PC-9 (cell line): ENCODE data around the gene SLC10A7. TPM values are rescaled to one million over a fixed set of nuclear protein-coding genes. Genes with fewer than 3 reads are reported as not detected.

ENCODE experiments used
- BruUV-seq: library from RNA; stranded (reverse); fragments of 400-500 nt; replicated peaks from 2 replicates; lab custom pipeline; 2021; lab: Mats Ljungman, UMichigan
- CTCF ChIA-PET: fragments of 300-600 bp; sonication (Branson Sonifier 250); formaldehyde crosslinking; loops from one replicate; lab custom pipeline; 2022; ENCODE audit warnings: antibody characterized with exemption; lab: Charles Lee
- POLR2A ChIA-PET: fragments of 300-600 bp; sonication (Branson Sonifier 250); formaldehyde crosslinking; loops from one replicate; lab custom pipeline; 2022; ENCODE audit warnings: antibody characterized with exemption; ENCODE audit not compliant: unreplicated experiment; lab: Charles Lee
- DNase-seq, 2 experiments: peaks; one replicate each; pipeline versions ENCODE4 v3.0.0 to v3.0.0-alpha.2; 2015 to 2022; ENCODE audit warnings: mixed read lengths in 1 of 2
- H2AFZ ChIP-seq: fragments of 200-600 bp; sonication (generic); 2 replicates; pipeline ENCODE4 v1.8.1; 2017; ENCODE audit warnings: antibody characterized with exemption
- H3F3A ChIP-seq: fragments of 200-600 bp; sonication (generic); 2 replicates; pipeline ENCODE4 v1.8.1; 2017; ENCODE audit warnings: antibody characterized with exemption, mild to moderate bottlenecking, low read depth; ENCODE audit not compliant: insufficient read depth
- H3K27ac ChIP-seq: fragments of 200-600 bp; sonication (generic); 2 replicates; pipeline ENCODE4 v1.6.1; 2016; ENCODE audit warnings: mixed run types
- H3K27me3 ChIP-seq: fragments of 200-600 bp; sonication (generic); 2 replicates; pipeline ENCODE4 v1.6.1; 2016; ENCODE audit warnings: low read depth, mixed run types; ENCODE audit not compliant: insufficient read depth
- H3K36me3 ChIP-seq: fragments of 200-600 bp; sonication (generic); 2 replicates; pipeline ENCODE4 v1.6.1; 2016; ENCODE audit warnings: low read depth, mixed run types
- H3K4me1 ChIP-seq: fragments of 200-600 bp; sonication (generic); replicated peaks from 2 replicates; pipeline ENCODE4 v1.6.1; 2016; ENCODE audit warnings: mixed run types; ENCODE audit not compliant: insufficient read depth
- H3K4me2 ChIP-seq: fragments of 200-600 bp; sonication (generic); 2 replicates; pipeline ENCODE4 v1.6.1; 2017; ENCODE audit warnings: mixed run types
- H3K4me3 ChIP-seq: fragments of 200-600 bp; sonication (generic); 2 replicates; pipeline ENCODE4 v1.6.1; 2016; ENCODE audit warnings: mixed run types
- H3K79me2 ChIP-seq: fragments of 200-600 bp; sonication (generic); 2 replicates; pipeline ENCODE4 v1.6.1; 2017; ENCODE audit warnings: low read depth, mixed run types
- H3K9me2 ChIP-seq: fragments of 200-600 bp; sonication (generic); 2 replicates; pipeline ENCODE4 v1.8.1; 2017; ENCODE audit warnings: mild to moderate bottlenecking; ENCODE audit not compliant: insufficient read depth
- H3K9me3 ChIP-seq: fragments of 200-600 bp; sonication (generic); 2 replicates; pipeline ENCODE4 v1.8.1; 2016; ENCODE audit warnings: low read depth; ENCODE audit not compliant: insufficient read depth
- H4K20me1 ChIP-seq: fragments of 200-600 bp; sonication (generic); 2 replicates; pipeline ENCODE4 v1.8.1; 2017; ENCODE audit not compliant: insufficient read depth
- CTCF ChIP-seq: fragments of 200-600 bp; sonication (generic); conservative IDR thresholded peaks from 2 replicates; pipeline ENCODE4 v1.6.1; 2017; ENCODE audit warnings: mixed run types, antibody characterized with exemption, mild to moderate bottlenecking, moderate library complexity
- EZH2 ChIP-seq: fragments of 200-600 bp; sonication (generic); IDR thresholded peaks from 2 replicates; pipeline ENCODE4 v1.8.0; 2017; ENCODE audit warnings: antibody characterized with exemption, low read depth
- intact Hi-C: fragments of 100-400 bp; cut with micrococcal nuclease; formaldehyde crosslinking; loops from one replicate; pipeline ENCODE4 v1.10.0; 2022; ENCODE audit not compliant: unreplicated experiment
- total RNA-seq: library from RNA; stranded (reverse); gene quantifications from 2 replicates; pipeline ENCODE4 v1.2.3, GENCODE V29; 2021

Gene SLC10A7
- total RNA-seq, 1 experiment from 2014 or later = 11.4 TPM

- no peaks in the 10 kb centered on the region for H3K27me3 ChIP-seq
- no peaks in the 10 kb centered on the region for H3K9me3 ChIP-seq
- no peaks in the 10 kb centered on the region for H3K79me2 ChIP-seq
- H4K20me1 ChIP-seq = no peaks in the 10 kb centered on the region
- TF ChIP-seq CTCF = no peak
- TF ChIP-seq EZH2 = no peak
- no peak overlapping the region for H2AFZ ChIP-seq
- H3K4me2 ChIP-seq = no peak overlapping the region
- CTCF ChIA-PET = interaction anchor here (0.7 kb wide), 1 partner anchor 641 kb away, joined by 3 read pairs; no protein-coding TSS in a partner anchor
- POLR2A ChIA-PET = no interaction called here
- H3K4me1 ChIP-seq = no peaks in the 10 kb centered on the region
- no peaks in the 10 kb centered on the region for H3F3A ChIP-seq
- H3K9me2 ChIP-seq = no peaks in the 10 kb centered on the region
- H3K36me3 ChIP-seq = no peaks in the 10 kb centered on the region
- no TSS peak for BruUV-seq
- no peak overlapping the region for H3K4me3 ChIP-seq
- no peak for DNase-seq
- no peak overlapping the region for H3K27ac ChIP-seq
- intact Hi-C loops = no loop called here
Measured at GRCh38 chr4:146275370-146275769, 246.4 kb downstream of the SLC10A7 start.

- no peak overlapping the region for H3K27ac ChIP-seq
Measured at GRCh38 chr4:146274774-146275173, 247.0 kb downstream of the SLC10A7 start.

GRCh38 chr4:146273204-146273901 is 248.4 kb downstream of the SLC10A7 start:
- no peak overlapping the region for H3K4me3 ChIP-seq
- no peaks in the 10 kb centered on the region for H3K36me3 ChIP-seq
- H2AFZ ChIP-seq = no peak overlapping the region
- no peaks in the 10 kb centered on the region for H3K27me3 ChIP-seq
- H3K79me2 ChIP-seq = no peaks in the 10 kb centered on the region
- BruUV-seq = no TSS peak
- DNase-seq = no peak
- H3K4me2 ChIP-seq = no peak overlapping the region
- ChIA-PET POLR2A (no interaction called here), CTCF (no interaction called here)
- H3K9me3 ChIP-seq = no peaks in the 10 kb centered on the region
- H3K4me1 ChIP-seq = no peaks in the 10 kb centered on the region
- no peaks in the 10 kb centered on the region for H3K9me2 ChIP-seq
- TF ChIP-seq CTCF (no peak), EZH2 (no peak)
- H3K27ac ChIP-seq = no peak overlapping the region
- no peaks in the 10 kb centered on the region for H4K20me1 ChIP-seq
- H3F3A ChIP-seq = no peaks in the 10 kb centered on the region
- intact Hi-C loops = no loop called here

More at GRCh38 chr4:146274774-146275173, 247.0 kb downstream of the SLC10A7 start:
- H3K79me2 ChIP-seq = no peaks in the 10 kb centered on the region
- BruUV-seq = no TSS peak
- no peaks in the 10 kb centered on the region for H3K36me3 ChIP-seq
- H3K9me2 ChIP-seq = no peaks in the 10 kb centered on the region
- H3K27me3 ChIP-seq = no peaks in the 10 kb centered on the region
- no peak overlapping the region for H3K4me3 ChIP-seq
- DNase-seq = no peak
- CTCF ChIA-PET = no interaction called here
- POLR2A ChIA-PET = no interaction called here
- TF ChIP-seq EZH2 (no peak), CTCF (no peak)
- no peaks in the 10 kb centered on the region for H3K9me3 ChIP-seq
- no peaks in the 10 kb centered on the region for H3F3A ChIP-seq
- intact Hi-C loops = no loop called here
- no peak overlapping the region for H3K4me2 ChIP-seq
- no peaks in the 10 kb centered on the region for H3K4me1 ChIP-seq
- no peaks in the 10 kb centered on the region for H4K20me1 ChIP-seq
- no peak overlapping the region for H2AFZ ChIP-seq
